Activated CD8-positive, alpha-beta T cell treated with anti-CD3 and anti-CD28 coated beads, Interleukin-2, amount 10 ng/mL, durations not matched to agents 7 days and 5 days (primary cell): ENCODE results near the gene ANO4. TPM values are rescaled to one million over a fixed set of nuclear protein-coding genes. Genes with fewer than 3 reads are reported as not detected.

Experiments used
- ATAC-seq: fragments of 150-1000 bp; cut with Tn5 transposase; one replicate; pipeline ENCODE4 v1.10.0; 2021; ENCODE audit warnings: moderate library complexity
- CTCF ChIA-PET: fragments of 350-600 bp; sonication (Branson Sonifier 250); formaldehyde crosslinking; loops from one replicate; lab custom pipeline; 2021; ENCODE audit warnings: antibody characterized with exemption; lab: Charles Lee
- POLR2A ChIA-PET: fragments of 350-600 bp; sonication (Branson Sonifier 250); formaldehyde crosslinking; loops from one replicate; lab custom pipeline; 2021; ENCODE audit warnings: antibody characterized with exemption; lab: Charles Lee
- DNase-seq: peaks from one replicate; pipeline ENCODE4 v3.0.0-alpha.2; 2020
- H3K27ac Mint-ChIP-seq: one replicate; pipeline ENCODE4 v1.8.0; 2021; ENCODE audit warnings: mild to moderate bottlenecking, mixed read lengths
- H3K27me3 Mint-ChIP-seq: one replicate; pipeline ENCODE4 v1.8.0; 2021; ENCODE audit warnings: low read depth, mixed read lengths
- H3K36me3 Mint-ChIP-seq: one replicate; pipeline ENCODE4 v1.8.0; 2021; ENCODE audit warnings: low read depth, mixed read lengths
- H3K4me1 Mint-ChIP-seq: one replicate; pipeline ENCODE4 v1.8.0; 2021; ENCODE audit warnings: low read depth, mixed read lengths
- H3K4me3 Mint-ChIP-seq: one replicate; pipeline ENCODE4 v1.8.0; 2021; ENCODE audit warnings: mild to moderate bottlenecking, mixed read lengths
- H3K9me3 Mint-ChIP-seq: one replicate; pipeline ENCODE4 v1.8.0; 2022; ENCODE audit warnings: mixed read lengths; ENCODE audit not compliant: insufficient read depth
- total RNA-seq, 2 experiments: library from RNA; stranded (reverse); gene quantifications; one replicate each; pipeline ENCODE4 v1.2.3, GENCODE V29; 2021

ANO4 gene
- total RNA-seq, 2 experiments from 2014 or later = not detected

- Mint-ChIP-seq H3K27ac (no peak overlapping the region), H3K4me1 (no peaks in the 10 kb centered on the region), H3K36me3 (no peaks in the 10 kb centered on the region), H3K27me3 (no peaks in the 10 kb centered on the region), H3K9me3 (no peaks in the 10 kb centered on the region), H3K4me3 (no peak overlapping the region)
- ChIA-PET POLR2A (no interaction called here), CTCF (no interaction called here)
- DNase-seq (no peak), ATAC-seq (no peak)
These were observed 372.3 kb downstream of the ANO4 start for GRCh38 chr12:101166866-101167265.

GRCh38 chr12:101168001-101168400 is 373.4 kb downstream of the ANO4 start:
- H3K27ac Mint-ChIP-seq = no peak overlapping the region

GRCh38 chr12:101172316-101172715 is 377.7 kb downstream of the ANO4 start:
- H3K4me3 Mint-ChIP-seq = no peak overlapping the region
- CTCF ChIA-PET = no interaction called here

More at GRCh38 chr12:101168001-101168400, 373.4 kb downstream of the ANO4 start:
- Mint-ChIP-seq H3K4me1 (no peaks in the 10 kb centered on the region), H3K36me3 (no peaks in the 10 kb centered on the region), H3K9me3 (no peaks in the 10 kb centered on the region), H3K4me3 (no peak overlapping the region), H3K27me3 (no peaks in the 10 kb centered on the region)
- ChIA-PET CTCF (no interaction called here), POLR2A (no interaction called here)
- no peak for DNase-seq
- no peak for ATAC-seq

GRCh38 chr12:101173197-101173749 is 378.7 kb downstream of the ANO4 start:
- DNase-seq (no peak), ATAC-seq (no peak)
- Mint-ChIP-seq H3K9me3 (no peaks in the 10 kb centered on the region), H3K36me3 (no peaks in the 10 kb centered on the region), H3K4me1 (no peaks in the 10 kb centered on the region), H3K4me3 (no peak overlapping the region), H3K27ac (no peak overlapping the region), H3K27me3 (peaks cover 4% of the 10 kb centered on the region)
- ChIA-PET POLR2A (no interaction called here), CTCF (no interaction called here)

More at GRCh38 chr12:101172316-101172715, 377.7 kb downstream of the ANO4 start:
- POLR2A ChIA-PET = no interaction called here
- Mint-ChIP-seq H3K9me3 (no peaks in the 10 kb centered on the region), H3K36me3 (no peaks in the 10 kb centered on the region), H3K4me1 (no peaks in the 10 kb centered on the region), H3K27ac (no peak overlapping the region), H3K27me3 (peaks cover 4% of the 10 kb centered on the region)
- no peak for DNase-seq
- ATAC-seq = no peak

- Mint-ChIP-seq H3K4me3 (no peak overlapping the region), H3K36me3 (no peaks in the 10 kb centered on the region), H3K4me1 (no peaks in the 10 kb centered on the region), H3K27me3 (peaks cover 4% of the 10 kb centered on the region), H3K9me3 (no peaks in the 10 kb centered on the region), H3K27ac (no peak overlapping the region)
- ChIA-PET CTCF (no interaction called here), POLR2A (no interaction called here)
- ATAC-seq = no peak
- DNase-seq = no peak
These were observed 380.0 kb downstream of the ANO4 start for GRCh38 chr12:101174541-101174940.

Other genes starting within 250 kb of the ANO4 start
- gene GAS2L3, start 221.1 kb upstream of the ANO4 start, total RNA-seq = 1 to 10 TPM; 2.7 to 3.5 TPM